ENCODE results near the gene ZNF438. TPM values are rescaled to one million over a fixed set of nuclear protein-coding genes. Genes with fewer than 3 reads are reported as not detected.

ZNF438 gene
- total RNA-seq, 1 experiment from 2014 or later: 0.83 TPM

DNA sequence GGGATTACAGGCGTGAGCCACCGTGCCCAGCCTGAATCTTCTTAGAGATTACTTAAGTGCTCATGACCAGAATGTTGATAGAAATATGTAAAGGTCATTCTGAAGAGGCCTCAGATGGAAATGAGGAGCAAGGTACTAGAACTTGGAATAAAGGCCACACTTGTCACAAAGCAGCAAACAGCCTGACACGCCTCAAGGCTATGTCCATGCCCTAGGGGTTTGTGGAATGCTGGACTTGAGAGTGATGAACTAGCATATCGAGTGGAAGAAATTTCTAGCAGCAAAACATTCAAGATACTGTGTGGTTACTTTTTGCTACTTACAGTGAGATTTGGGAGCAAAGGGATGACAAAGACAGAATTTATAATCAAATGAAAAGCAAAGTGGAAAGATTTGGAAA, 39.0 kb downstream of the ZNF438 start:
- H2BK15ac ChIP-seq (ENCODE audit: low read depth, low read length): no peak overlapping the region
- H3K79me2 ChIP-seq (ENCODE audit: insufficient read depth, low read length): no peaks in the 10 kb centered on the region
- H2BK12ac ChIP-seq (ENCODE audit: insufficient read length, low read depth, low read length): no peak overlapping the region
- Mint-ChIP-seq H3K36me3 (ENCODE audit: insufficient read depth in 1 of 3, low read depth in 3 of 3) (peaks cover 11 to 30% (median 20%) of the 10 kb centered on the region in 3 experiments), H3K27ac (no peak overlapping the region; a peak in 1 of 7 replicates), H3K4me1 (peaks cover 5 to 9% of the 10 kb centered on the region in 2 experiments), H3K4me3 (no peak overlapping the region), H3K27me3 (ENCODE audit: low read depth) (no peaks in the 10 kb centered on the region), H3K9me3 (peaks cover 26 to 28% of the 10 kb centered on the region in 2 experiments)
- H3K27me3 ChIP-seq (ENCODE audit: insufficient read depth, low read length): no peaks in the 10 kb centered on the region
- no peaks in the 10 kb centered on the region for H3K9me3 ChIP-seq (ENCODE audit: control insufficient read depth, low read depth, low read length)
- H2AK5ac ChIP-seq (ENCODE audit: insufficient read length, low read length): no peak overlapping the region
- no peak overlapping the region for H3K4ac ChIP-seq (ENCODE audit: low read depth, low read length)
- no peak overlapping the region for H4K5ac ChIP-seq (ENCODE audit: insufficient read length, low read depth, low read length)
- H3K14ac ChIP-seq (ENCODE audit: insufficient read depth, low read length): no peak overlapping the region
- H4K91ac ChIP-seq (ENCODE audit: insufficient read length, low read depth, low read length): no peak overlapping the region
- no peak for DNase-seq
- WGBS (ENCODE audit: extremely low coverage, insufficient read length, low lambda C conversion rate): no CpG with 5 or more reads among the region's 4 CpGs
- no peak overlapping the region for H2BK5ac ChIP-seq (ENCODE audit: insufficient read length, low read length)
- no peaks in the 10 kb centered on the region for H4K20me1 ChIP-seq (ENCODE audit: control insufficient read depth, insufficient read depth, insufficient read length)
- H3K18ac ChIP-seq (ENCODE audit: insufficient read length, low read depth, low read length): no peak overlapping the region
- H3K23me2 ChIP-seq (ENCODE audit: insufficient read length, low read depth, low read length, poor library complexity, severe bottlenecking): no peaks in the 10 kb centered on the region
- no peak overlapping the region for H4K8ac ChIP-seq (replicated peaks; ENCODE audit: insufficient read length, low read depth, low read length)
- H2AFZ ChIP-seq (ENCODE audit: low read length): no peak overlapping the region
- H2BK20ac ChIP-seq (ENCODE audit: low read depth, low read length, poor library complexity, severe bottlenecking): no peak overlapping the region
- no peak overlapping the region for H3K9ac ChIP-seq (ENCODE audit: extremely low read depth, insufficient read length, low read length)
- no peak overlapping the region for H3T11ph ChIP-seq (ENCODE audit: low read length)
- no peaks in the 10 kb centered on the region for H3K79me1 ChIP-seq (ENCODE audit: insufficient read depth, low read depth, low read length, poor library complexity, severe bottlenecking)
- no peaks in the 10 kb centered on the region for H3K4me1 ChIP-seq (ENCODE audit: insufficient read depth, low read length)
- no peak overlapping the region for H2BK120ac ChIP-seq (ENCODE audit: low read depth, low read length, poor library complexity, severe bottlenecking)
- H3K4me2 ChIP-seq (ENCODE audit: insufficient read depth, insufficient read length, low read length): no peak overlapping the region
- no peak overlapping the region for H3K23ac ChIP-seq (ENCODE audit: insufficient read length, low read depth, low read length)
- TF ChIP-seq, protein P1, sequence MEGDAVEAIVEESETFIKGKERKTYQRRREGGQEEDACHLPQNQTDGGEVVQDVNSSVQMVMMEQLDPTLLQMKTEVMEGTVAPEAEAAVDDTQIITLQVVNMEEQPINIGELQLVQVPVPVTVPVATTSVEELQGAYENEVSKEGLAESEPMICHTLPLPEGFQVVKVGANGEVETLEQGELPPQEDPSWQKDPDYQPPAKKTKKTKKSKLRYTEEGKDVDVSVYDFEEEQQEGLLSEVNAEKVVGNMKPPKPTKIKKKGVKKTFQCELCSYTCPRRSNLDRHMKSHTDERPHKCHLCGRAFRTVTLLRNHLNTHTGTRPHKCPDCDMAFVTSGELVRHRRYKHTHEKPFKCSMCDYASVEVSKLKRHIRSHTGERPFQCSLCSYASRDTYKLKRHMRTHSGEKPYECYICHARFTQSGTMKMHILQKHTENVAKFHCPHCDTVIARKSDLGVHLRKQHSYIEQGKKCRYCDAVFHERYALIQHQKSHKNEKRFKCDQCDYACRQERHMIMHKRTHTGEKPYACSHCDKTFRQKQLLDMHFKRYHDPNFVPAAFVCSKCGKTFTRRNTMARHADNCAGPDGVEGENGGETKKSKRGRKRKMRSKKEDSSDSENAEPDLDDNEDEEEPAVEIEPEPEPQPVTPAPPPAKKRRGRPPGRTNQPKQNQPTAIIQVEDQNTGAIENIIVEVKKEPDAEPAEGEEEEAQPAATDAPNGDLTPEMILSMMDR (conservative IDR thresholded peaks at IDR 0.05): no peak
- H3K27ac ChIP-seq (ENCODE audit: insufficient read length, low read depth, low read length): no peak overlapping the region
- no peak overlapping the region for H3K56ac ChIP-seq (ENCODE audit: insufficient read length, low read depth, low read length)
